Retinal pigment epithelial cell (primary cell): ENCODE measurements around the gene ODAM.

Source experiments
- DNase-seq: peaks from one replicate; pipeline ENCODE4 v3.0.0-alpha.2; 2010; ENCODE audit warnings: low read depth
- H3K4me3 ChIP-seq: 2 replicates; pipeline ENCODE4 v1.5.1; 2011; ENCODE audit warnings: mild to moderate bottlenecking, low read length, control low read depth, moderate library complexity
- CTCF ChIP-seq: conservative IDR thresholded peaks from 2 replicates; pipeline ENCODE4 v1.5.1; 2011; ENCODE audit warnings: low read depth, low read length, control low read depth, inconsistent platforms

Gene ODAM

GRCh38 chr4:70195425-70195824 is at the start of gene ODAM:
Gene ODAM (plus strand): TSS chr4:70195725. CDS start chr4:70196544, 819 bp downstream.
- no peak for TF ChIP-seq CTCF
- no peak within 1 kb of the TSS for H3K4me3 ChIP-seq
- DNase-seq: no peak

- no peak for TF ChIP-seq CTCF
- no peak for DNase-seq
- H3K4me3 ChIP-seq: no peak overlapping the region
These were observed 44.3 kb upstream of the ODAM start for GRCh38 chr4:70151271-70151670.

GRCh38 chr4:70152088-70152487 is 43.4 kb upstream of the ODAM start:
- TF ChIP-seq CTCF: no peak
- DNase-seq: no peak
- H3K4me3 ChIP-seq: no peak overlapping the region

GRCh38 chr4:70153937-70154336 is 41.6 kb upstream of the ODAM start, which contains the start of gene PRR27:
Gene PRR27 (plus strand): TSS chr4:70154237. CDS start chr4:70154376, 139 bp downstream.
- H3K4me3 ChIP-seq: no peak within 1 kb of the TSS
- DNase-seq: no peak
- no peak for TF ChIP-seq CTCF

GRCh38 chr4:70158576-70158975 is 36.9 kb upstream of the ODAM start:
- no peak for TF ChIP-seq CTCF
- no peak overlapping the region for H3K4me3 ChIP-seq
- no peak for DNase-seq

- H3K4me3 ChIP-seq: no peak overlapping the region
- no peak for TF ChIP-seq CTCF
- no peak for DNase-seq
These were observed 18.4 kb upstream of the ODAM start for GRCh38 chr4:70177090-70177489.

- DNase-seq: no peak
These were observed 17.4 kb upstream of the ODAM start for GRCh38 chr4:70178075-70178660.

More at GRCh38 chr4:70178075-70178660, 17.4 kb upstream of the ODAM start:
- H3K4me3 ChIP-seq: no peak overlapping the region
- TF ChIP-seq CTCF: no peak
